HCT116 (cell line): Measurements from ENCODE around the gene PLCXD3. TPM values are rescaled to one million over a fixed set of nuclear protein-coding genes. Genes with fewer than 3 reads are reported as not detected.

Experiments used
- ATAC-seq: fragments of 200-7000 bp; cut with Tn5 transposase; 2 replicates; pipeline ENCODE4 v1.9.1; 2020; ENCODE audit warnings: mild to moderate bottlenecking, moderate library complexity
- BruUV-seq: library from RNA; stranded (reverse); fragments of 400-500 nt; replicated peaks from 2 replicates; lab custom pipeline; 2021; lab: Mats Ljungman, UMichigan
- CTCF ChIA-PET: fragments of 300-600 bp; sonication (Branson Sonifier 250); formaldehyde crosslinking; loops from one replicate; lab custom pipeline; 2021; ENCODE audit warnings: antibody characterized with exemption; lab: Charles Lee
- POLR2A ChIA-PET: fragments of 300-600, 350-600 bp; sonication (Branson Sonifier 250); formaldehyde crosslinking; loops from one replicate; lab custom pipeline; 2021; ENCODE audit warnings: antibody characterized with exemption; lab: Charles Lee
- RAD21 ChIA-PET, 2 experiments: fragments of 300-600 bp; sonication (Branson Sonifier 250); formaldehyde crosslinking; loops; one replicate each; lab custom pipeline; 2023; ENCODE audit warnings: low total read pairs in 2 of 2; ENCODE audit not compliant: uncharacterized antibody in 2 of 2, unreplicated experiment in 2 of 2, low non-redundant PET in 1 of 2; lab: Charles Lee
- DNase-seq: peaks from one replicate; pipeline ENCODE4 v3.0.0-alpha.2; 2010; ENCODE audit warnings: low read depth, low spot score
- H2AFZ ChIP-seq: fragments of 200-600 bp; shearing (Covaris generic), sonication (generic); 2 replicates; pipeline ENCODE4 v1.6.1; 2017; ENCODE audit warnings: low read depth, mixed run types, mixed read lengths, antibody characterized with exemption, low read length; ENCODE audit not compliant: poor library complexity, severe bottlenecking
- H3K27ac ChIP-seq: 2 replicates; pipeline ENCODE4 v1.5.1; 2012; ENCODE audit warnings: low read depth, low read length
- H3K27me3 ChIP-seq: fragments of 200-600 bp; sonication (generic); 2 replicates; pipeline ENCODE4 v1.6.1; 2016; ENCODE audit warnings: mixed run types, low read length, mixed read lengths; ENCODE audit not compliant: insufficient read depth
- H3K36me3 ChIP-seq, 2 experiments: fragments of 200-500 bp in 1 of 2; fragments of 200-600 bp in 1 of 2; sonication (Bioruptor generic) in 1 of 2; sonication (generic) in 1 of 2; 2 replicates each; pipeline versions ENCODE4 v1.5.1 to v1.6.1; 2014 to 2016; ENCODE audit warnings: low read length in 2 of 2, inconsistent platforms in 1 of 2, mixed read lengths in 1 of 2, mixed run types in 1 of 2; ENCODE audit not compliant: insufficient read depth in 2 of 2, control insufficient read depth in 1 of 2
- H3K4me1 ChIP-seq, 2 experiments: fragments of 200-600 bp in 1 of 2; sonication (generic) in 1 of 2; 2 replicates each; pipeline versions ENCODE4 v1.5.1 to v1.6.1; 2012 to 2017; ENCODE audit warnings: low read length in 2 of 2, inconsistent platforms in 1 of 2, mild to moderate bottlenecking in 1 of 2, mixed read lengths in 1 of 2, mixed run types in 1 of 2, moderate library complexity in 1 of 2; ENCODE audit not compliant: insufficient read depth in 2 of 2, control insufficient read depth in 1 of 2
- H3K4me2 ChIP-seq: fragments of 200-600 bp; sonication (generic); 2 replicates; pipeline ENCODE4 v1.6.1; 2017; ENCODE audit warnings: mixed run types, low read length, mixed read lengths
- H3K4me3 ChIP-seq, 2 experiments: fragments of 200-600 bp in 1 of 2; sonication (generic) in 1 of 2; replicated peaks in 1 of 2; 2 replicates each; pipeline ENCODE4 v1.5.1; 2011 to 2016; ENCODE audit warnings: low read length in 2 of 2, control low read depth in 1 of 2, low read depth in 1 of 2, mild to moderate bottlenecking in 1 of 2, mixed read lengths in 1 of 2, mixed run types in 1 of 2
- H3K79me2 ChIP-seq: fragments of 200-600 bp; sonication (generic); 2 replicates; pipeline ENCODE4 v1.6.1; 2017; ENCODE audit warnings: mild to moderate bottlenecking, mixed run types, low read length, moderate library complexity, mixed read lengths; ENCODE audit not compliant: insufficient read depth
- H3K9ac ChIP-seq: fragments of 200-600 bp; sonication (generic); 2 replicates; pipeline ENCODE4 v1.6.1; 2016; ENCODE audit warnings: low read length, mixed read lengths
- H3K9me2 ChIP-seq: fragments of 200-600 bp; sonication (generic), shearing (Covaris generic); 2 replicates; pipeline ENCODE4 v1.6.1; 2017; ENCODE audit warnings: mixed run types, mild to moderate bottlenecking, moderate library complexity; ENCODE audit not compliant: insufficient read depth
- H3K9me3 ChIP-seq, 2 experiments: fragments of 200-500 bp in 1 of 2; fragments of 200-600 bp in 1 of 2; sonication (Bioruptor generic) in 1 of 2; sonication (generic) in 1 of 2; 2 replicates each; pipeline ENCODE4 v1.6.1; 2014 to 2017; ENCODE audit warnings: low read length in 2 of 2, mixed read lengths in 2 of 2, inconsistent platforms in 1 of 2, low read depth in 1 of 2, mild to moderate bottlenecking in 1 of 2, mixed run types in 1 of 2, moderate library complexity in 1 of 2; ENCODE audit not compliant: control insufficient read depth in 1 of 2, insufficient read depth in 1 of 2
- H4K20me1 ChIP-seq: fragments of 200-600 bp; sonication (generic), shearing (Covaris generic); 2 replicates; pipeline ENCODE4 v1.6.1; 2017; ENCODE audit warnings: mixed run types, mild to moderate bottlenecking, moderate library complexity; ENCODE audit not compliant: insufficient read depth
- JUND ChIP-seq: IDR thresholded peaks from 2 replicates; pipeline ENCODE4 v1.6.1; 2012
- POLR2AphosphoS5 ChIP-seq: IDR thresholded peaks from 2 replicates; pipeline ENCODE4 v1.6.1; 2011; ENCODE audit warnings: mild to moderate bottlenecking, low read depth, low read length, moderate library complexity
- RAD21 ChIP-seq: IDR thresholded peaks from 2 replicates; pipeline ENCODE4 v1.6.1; 2012; ENCODE audit warnings: low read depth, mild to moderate bottlenecking
- intact Hi-C: fragments of 100-400 bp; cut with micrococcal nuclease; formaldehyde crosslinking; loops from 2 replicates; pipeline ENCODE4 v1.10.0; 2022
- total RNA-seq: library from RNA; stranded (reverse); gene quantifications from one replicate; pipeline ENCODE4 v1.2.1, GENCODE V29; 2021; ENCODE audit not compliant: unreplicated experiment
- TF ChIP-seq, protein P1 (sequence below): IDR thresholded peaks from 2 replicates; pipeline ENCODE4 v1.6.1; 2012; ENCODE audit warnings: low read depth
- TF ChIP-seq, protein P2 (sequence below): IDR thresholded peaks from 2 replicates; pipeline ENCODE4 v1.6.1; 2011; ENCODE audit warnings: mild to moderate bottlenecking, low read length, moderate library complexity; ENCODE audit not compliant: insufficient replicate concordance; ENCODE audit errors: extremely low read depth
- TF ChIP-seq, protein P3 (sequence below): IDR thresholded peaks from 2 replicates; pipeline ENCODE4 v1.6.1; 2012

PLCXD3 gene
- total RNA-seq, 1 experiment from 2014 or later: not detected

DNA sequence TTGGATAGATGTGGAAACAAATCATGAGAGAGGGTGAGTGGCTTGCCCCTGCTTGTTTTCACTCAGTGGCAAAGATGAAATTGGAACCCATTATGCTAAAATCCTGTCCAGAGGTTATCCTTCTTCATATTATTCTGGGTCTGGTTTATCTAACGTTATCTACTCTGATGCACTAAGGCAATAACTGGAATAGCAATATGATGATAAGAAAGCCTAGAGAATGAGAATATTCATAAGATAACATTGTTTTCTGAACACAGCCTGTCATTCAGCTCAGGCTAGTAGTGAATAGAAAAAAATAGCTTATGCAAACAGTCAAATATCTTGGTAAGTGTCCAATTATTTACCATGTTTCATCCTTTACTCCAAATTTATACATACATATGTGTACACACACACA is 165.1 kb downstream of the PLCXD3 start (continued):
- TF ChIP-seq, protein P1, sequence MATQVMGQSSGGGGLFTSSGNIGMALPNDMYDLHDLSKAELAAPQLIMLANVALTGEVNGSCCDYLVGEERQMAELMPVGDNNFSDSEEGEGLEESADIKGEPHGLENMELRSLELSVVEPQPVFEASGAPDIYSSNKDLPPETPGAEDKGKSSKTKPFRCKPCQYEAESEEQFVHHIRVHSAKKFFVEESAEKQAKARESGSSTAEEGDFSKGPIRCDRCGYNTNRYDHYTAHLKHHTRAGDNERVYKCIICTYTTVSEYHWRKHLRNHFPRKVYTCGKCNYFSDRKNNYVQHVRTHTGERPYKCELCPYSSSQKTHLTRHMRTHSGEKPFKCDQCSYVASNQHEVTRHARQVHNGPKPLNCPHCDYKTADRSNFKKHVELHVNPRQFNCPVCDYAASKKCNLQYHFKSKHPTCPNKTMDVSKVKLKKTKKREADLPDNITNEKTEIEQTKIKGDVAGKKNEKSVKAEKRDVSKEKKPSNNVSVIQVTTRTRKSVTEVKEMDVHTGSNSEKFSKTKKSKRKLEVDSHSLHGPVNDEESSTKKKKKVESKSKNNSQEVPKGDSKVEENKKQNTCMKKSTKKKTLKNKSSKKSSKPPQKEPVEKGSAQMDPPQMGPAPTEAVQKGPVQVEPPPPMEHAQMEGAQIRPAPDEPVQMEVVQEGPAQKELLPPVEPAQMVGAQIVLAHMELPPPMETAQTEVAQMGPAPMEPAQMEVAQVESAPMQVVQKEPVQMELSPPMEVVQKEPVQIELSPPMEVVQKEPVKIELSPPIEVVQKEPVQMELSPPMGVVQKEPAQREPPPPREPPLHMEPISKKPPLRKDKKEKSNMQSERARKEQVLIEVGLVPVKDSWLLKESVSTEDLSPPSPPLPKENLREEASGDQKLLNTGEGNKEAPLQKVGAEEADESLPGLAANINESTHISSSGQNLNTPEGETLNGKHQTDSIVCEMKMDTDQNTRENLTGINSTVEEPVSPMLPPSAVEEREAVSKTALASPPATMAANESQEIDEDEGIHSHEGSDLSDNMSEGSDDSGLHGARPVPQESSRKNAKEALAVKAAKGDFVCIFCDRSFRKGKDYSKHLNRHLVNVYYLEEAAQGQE: no peak
- no peak for TF ChIP-seq POLR2AphosphoS5

DNA sequence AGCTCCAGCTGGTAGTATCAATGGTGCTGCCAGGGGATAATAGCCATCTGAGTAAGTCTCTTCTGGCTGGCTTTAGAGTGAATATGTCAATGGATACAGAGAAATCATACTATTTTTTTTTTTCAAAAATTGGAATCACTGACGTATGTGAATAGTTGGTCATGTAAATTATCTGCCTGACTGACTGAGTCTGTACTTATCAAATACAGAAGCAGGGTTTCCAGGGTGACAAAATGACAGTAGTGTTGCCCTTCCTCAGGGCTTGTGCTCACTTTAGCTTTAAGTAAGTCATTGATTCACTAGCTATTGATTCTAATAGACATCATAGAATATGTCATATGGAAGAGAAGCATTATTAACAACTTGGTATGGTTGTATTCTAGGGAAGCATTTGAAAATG is 171.1 kb downstream of the PLCXD3 start:
- TF ChIP-seq POLR2AphosphoS5: no peak
- TF ChIP-seq JUND: no peak
- TF ChIP-seq, protein P2, sequence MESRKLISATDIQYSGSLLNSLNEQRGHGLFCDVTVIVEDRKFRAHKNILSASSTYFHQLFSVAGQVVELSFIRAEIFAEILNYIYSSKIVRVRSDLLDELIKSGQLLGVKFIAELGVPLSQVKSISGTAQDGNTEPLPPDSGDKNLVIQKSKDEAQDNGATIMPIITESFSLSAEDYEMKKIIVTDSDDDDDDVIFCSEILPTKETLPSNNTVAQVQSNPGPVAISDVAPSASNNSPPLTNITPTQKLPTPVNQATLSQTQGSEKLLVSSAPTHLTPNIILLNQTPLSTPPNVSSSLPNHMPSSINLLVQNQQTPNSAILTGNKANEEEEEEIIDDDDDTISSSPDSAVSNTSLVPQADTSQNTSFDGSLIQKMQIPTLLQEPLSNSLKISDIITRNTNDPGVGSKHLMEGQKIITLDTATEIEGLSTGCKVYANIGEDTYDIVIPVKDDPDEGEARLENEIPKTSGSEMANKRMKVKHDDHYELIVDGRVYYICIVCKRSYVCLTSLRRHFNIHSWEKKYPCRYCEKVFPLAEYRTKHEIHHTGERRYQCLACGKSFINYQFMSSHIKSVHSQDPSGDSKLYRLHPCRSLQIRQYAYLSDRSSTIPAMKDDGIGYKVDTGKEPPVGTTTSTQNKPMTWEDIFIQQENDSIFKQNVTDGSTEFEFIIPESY: no peak
- TF ChIP-seq, protein P3, sequence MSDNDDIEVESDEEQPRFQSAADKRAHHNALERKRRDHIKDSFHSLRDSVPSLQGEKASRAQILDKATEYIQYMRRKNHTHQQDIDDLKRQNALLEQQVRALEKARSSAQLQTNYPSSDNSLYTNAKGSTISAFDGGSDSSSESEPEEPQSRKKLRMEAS: no peak
- TF ChIP-seq RAD21: no peak
- ChIA-PET POLR2A (no interaction called here), RAD21 (no interaction called here), CTCF (interaction anchor here (1.8 kb wide), 1 partner anchor 435 kb away, joined by 6 read pairs; no protein-coding TSS in a partner anchor)
- no peaks in the 10 kb centered on the region for H3K79me2 ChIP-seq
- no peak overlapping the region for H3K9ac ChIP-seq
- H4K20me1 ChIP-seq: no peaks in the 10 kb centered on the region
- no peaks in the 10 kb centered on the region for H3K36me3 ChIP-seq
- no TSS peak for BruUV-seq
- DNase-seq (no peak), ATAC-seq (no peak)
- H3K9me2 ChIP-seq: no peaks in the 10 kb centered on the region
- H3K9me3 ChIP-seq: no peaks in the 10 kb centered on the region
- H3K27me3 ChIP-seq: 0 out of 2 replicates have a peak, but pooled peaks cover 4% of the 10 kb centered on the region
- H3K4me2 ChIP-seq: no peak overlapping the region
- H3K4me3 ChIP-seq: no peak overlapping the region
- H2AFZ ChIP-seq: no peak overlapping the region
- H3K27ac ChIP-seq: no peak overlapping the region
- no peaks in the 10 kb centered on the region for H3K4me1 ChIP-seq
- intact Hi-C loops: no loop called here
